Natural killer cell (primary cell): Measurements from ENCODE around the gene SLC9A5. TPM values are rescaled to one million over a fixed set of nuclear protein-coding genes. Genes with fewer than 3 reads are reported as not detected.

ENCODE experiments used
- ATAC-seq, 3 donors: fragments of 150-1000 bp in 2 of 3; fragments of 200-7000 bp in 1 of 3; cut with Tn5 transposase; 1 replicate in 1 of 3; 2 replicates in 2 of 3; pipeline ENCODE4 v1.10.0; 2021; ENCODE audit warnings: mild to moderate bottlenecking in 2 of 3, moderate library complexity in 2 of 3
- DNase-seq, 2 donors: peaks; one replicate each; pipeline versions ENCODE4 v3.0.0 to v3.0.0-alpha.2; 2013 to 2021; ENCODE audit warnings: mixed read lengths in 1 of 2
- H3K27ac ChIP-seq: one replicate; pipeline ENCODE4 v1.5.1; 2013; ENCODE audit warnings: mild to moderate bottlenecking, low read length
- H3K27me3 ChIP-seq: one replicate; pipeline ENCODE4 v1.6.1; 2013; ENCODE audit warnings: low read length; ENCODE audit not compliant: control insufficient read depth, insufficient read depth
- H3K36me3 ChIP-seq: one replicate; pipeline ENCODE4 v1.6.1; 2013; ENCODE audit warnings: low read length; ENCODE audit not compliant: control insufficient read depth, insufficient read depth
- H3K4me1 ChIP-seq: one replicate; pipeline ENCODE4 v1.6.1; 2013; ENCODE audit warnings: low read length; ENCODE audit not compliant: control insufficient read depth, insufficient read depth
- H3K4me3 ChIP-seq: one replicate; pipeline ENCODE4 v1.5.1; 2013; ENCODE audit warnings: low read length
- H3K9me3 ChIP-seq: one replicate; pipeline ENCODE4 v1.6.1; 2013; ENCODE audit warnings: low read length; ENCODE audit not compliant: control insufficient read depth, insufficient read depth
- H3K27ac Mint-ChIP-seq, 2 donors: one replicate each; pipeline ENCODE4 v1.8.0; 2022; ENCODE audit warnings: mild to moderate bottlenecking in 2 of 2, mixed read lengths in 2 of 2, moderate library complexity in 1 of 2
- H3K27me3 Mint-ChIP-seq, 2 donors: one replicate each; pipeline ENCODE4 v1.8.0; 2022; ENCODE audit warnings: low read depth in 2 of 2, mixed read lengths in 2 of 2
- H3K36me3 Mint-ChIP-seq: one replicate; pipeline ENCODE4 v1.8.0; 2022; ENCODE audit warnings: mixed read lengths
- H3K4me1 Mint-ChIP-seq, 2 donors: one replicate each; pipeline ENCODE4 v1.8.0; 2022; ENCODE audit warnings: mixed read lengths in 2 of 2
- H3K4me3 Mint-ChIP-seq: one replicate; pipeline ENCODE4 v1.8.0; 2022; ENCODE audit warnings: mild to moderate bottlenecking, moderate library complexity, mixed read lengths
- H3K9me3 Mint-ChIP-seq, 2 donors: one replicate each; pipeline ENCODE4 v1.8.0; 2022; ENCODE audit warnings: mixed read lengths in 2 of 2
- CTCF ChIP-seq: fragments of 200-600 bp; IDR thresholded peaks from one replicate; pipeline ENCODE4 v1.8.0; 2022; ENCODE audit warnings: antibody characterized with exemption
- WGBS: methylation state at CpG from one replicate; pipeline ENCODE4 v1.1.7; 2013; ENCODE audit warnings: missing lambda C conversion rate; ENCODE audit not compliant: insufficient coverage; 5-methylcytosine and 5-hydroxymethylcytosine counted together
- intact Hi-C: fragments of 100-400 bp; cut with micrococcal nuclease; formaldehyde crosslinking; loops from one replicate; pipeline ENCODE4 v1.14.2; 2022
- total RNA-seq, 4 donors: library from RNA; stranded (reverse); fragments of 120-200 nt in 1 of 4; gene quantifications; one replicate each; pipeline versions ENCODE4 v1.2.3 to v1.2.4, GENCODE V29; 2013 to 2022

The SLC9A5 gene
- total RNA-seq, 3 donors from 2014 or later (not counting 1 experiment from before 2014, with no cell fraction given) = 1.2 to 2.6 (median 1.6) TPM

DNA sequence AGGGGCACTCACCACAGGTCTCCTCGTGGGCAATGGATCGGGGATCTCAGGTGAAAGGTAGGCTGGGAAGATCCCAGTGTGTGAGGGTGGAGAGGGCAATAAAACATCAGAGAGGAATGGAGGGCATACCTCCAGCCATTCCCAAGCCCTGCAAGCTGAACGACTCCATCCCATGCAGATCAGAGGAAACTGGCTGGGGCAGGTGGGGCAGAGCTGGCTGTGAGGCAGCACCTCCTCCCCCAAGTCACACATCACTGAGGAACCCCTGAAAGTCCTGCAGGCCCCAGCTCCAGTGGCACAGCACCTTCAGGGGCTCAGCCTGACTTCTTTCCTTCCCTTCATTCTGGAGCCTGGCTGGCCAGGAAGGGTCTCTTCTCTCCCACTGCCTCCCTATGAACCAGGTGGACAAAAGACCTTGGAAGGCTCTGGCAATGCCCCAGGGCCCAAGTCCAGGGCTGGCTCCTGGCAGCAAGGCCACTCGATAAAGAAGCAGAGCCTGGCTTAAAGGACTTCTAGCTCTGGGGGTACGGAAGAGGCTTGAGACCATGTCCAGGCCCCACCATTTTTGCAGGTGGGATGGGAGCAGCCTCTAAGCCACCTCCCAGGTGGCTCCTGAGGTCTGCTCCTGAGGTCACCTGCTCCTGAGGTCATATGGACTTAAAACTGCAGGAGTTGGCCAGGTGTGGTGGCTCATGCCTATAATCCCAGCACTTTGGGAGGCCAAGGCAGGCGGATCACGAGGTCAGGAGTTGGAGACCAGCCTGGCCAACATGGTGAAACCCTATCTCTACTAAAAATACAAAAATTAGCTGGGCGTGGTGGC, 35.4 kb upstream of the SLC9A5 start:
- 95% methylated on average over 8 of the region's 8 CpGs for WGBS
- no peaks in the 10 kb centered on the region for H3K27me3 Mint-ChIP-seq
- Histone ChIP-seq H3K4me3 (no peak overlapping the region), H3K27ac (no peak overlapping the region), H3K27me3 (no peaks in the 10 kb centered on the region), H3K4me1 (no peaks in the 10 kb centered on the region), H3K36me3 (no peaks in the 10 kb centered on the region), H3K9me3 (no peaks in the 10 kb centered on the region)
- no peaks in the 10 kb centered on the region for H3K9me3 Mint-ChIP-seq
- no peaks in the 10 kb centered on the region for H3K36me3 Mint-ChIP-seq
- ATAC-seq (no peak), DNase-seq (no peak)
- H3K27ac Mint-ChIP-seq = no peak overlapping the region
- TF ChIP-seq CTCF = no peak
- H3K4me3 Mint-ChIP-seq = no peak overlapping the region
- intact Hi-C loops = no loop called here
- peaks cover 0 to 12% of the 10 kb centered on the region in 2 donors for H3K4me1 Mint-ChIP-seq

DNA sequence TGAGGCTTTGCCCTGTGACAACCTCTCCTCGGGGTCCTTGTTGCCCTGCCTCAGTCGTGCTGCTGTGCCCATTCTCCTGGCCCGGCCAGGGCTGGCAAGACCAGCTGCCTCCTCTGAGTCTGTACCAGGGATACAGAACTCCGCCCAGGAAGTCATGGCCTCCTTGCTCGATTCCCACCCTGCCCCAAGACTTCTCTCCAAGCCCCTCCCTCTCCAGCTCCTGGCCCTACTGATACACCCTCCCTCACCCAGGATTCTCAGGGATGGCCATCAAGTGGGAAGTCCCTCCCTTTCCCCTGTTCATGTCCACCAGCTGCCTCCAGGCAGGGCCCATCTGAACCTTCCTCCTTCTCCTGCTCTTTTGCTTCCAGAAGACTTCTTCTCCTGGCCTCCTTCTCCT, 33.1 kb upstream of the SLC9A5 start:
- no peaks in the 10 kb centered on the region for H3K36me3 Mint-ChIP-seq
- H3K27ac Mint-ChIP-seq = no peak overlapping the region

DNA sequence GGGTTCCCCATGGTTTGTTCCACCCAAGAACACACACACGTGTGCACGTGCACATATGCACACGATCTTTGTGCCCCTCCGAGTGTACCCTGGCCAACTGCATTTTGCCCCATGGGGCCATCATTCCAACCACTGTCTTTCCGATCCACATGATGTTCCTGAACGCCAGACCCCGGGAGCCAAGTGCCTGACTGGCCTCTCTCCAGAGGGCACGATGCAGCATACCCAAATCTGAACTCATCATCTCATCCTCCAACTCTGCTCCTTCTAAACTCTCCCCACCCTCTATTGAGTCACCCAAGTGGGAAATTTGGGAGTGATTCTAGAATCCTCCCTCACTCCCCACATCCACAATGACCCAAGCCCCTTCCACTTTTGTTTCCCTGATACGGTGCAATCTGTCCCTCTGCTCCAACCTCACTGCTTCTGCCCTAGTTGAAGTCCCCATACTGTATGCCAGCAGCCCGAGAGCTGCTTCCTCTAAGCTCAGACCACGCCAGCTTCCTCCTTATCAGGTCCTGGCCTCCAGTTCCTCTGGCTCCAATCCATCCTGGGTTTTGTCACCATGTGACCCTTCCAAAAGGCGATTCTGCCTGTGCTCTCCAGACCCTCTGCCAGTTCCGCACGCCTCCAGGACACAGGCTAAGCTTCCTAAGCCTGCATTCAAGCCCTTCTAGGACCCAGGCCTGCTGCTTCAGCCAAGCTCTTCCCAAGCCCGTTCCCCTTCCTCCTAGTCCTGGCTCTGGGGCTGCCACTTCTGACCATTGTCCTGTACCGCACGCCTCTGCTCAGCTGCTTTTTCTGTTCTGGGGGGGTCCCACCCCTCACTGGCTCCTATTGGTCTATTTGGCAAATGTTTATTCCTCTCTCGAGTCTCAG, 31.9 kb upstream of the SLC9A5 start:
- Histone ChIP-seq H3K4me3 (no peak overlapping the region), H3K27me3 (no peaks in the 10 kb centered on the region), H3K36me3 (no peaks in the 10 kb centered on the region), H3K27ac (no peak overlapping the region), H3K4me1 (no peaks in the 10 kb centered on the region), H3K9me3 (no peaks in the 10 kb centered on the region)
- Mint-ChIP-seq H3K9me3 (no peaks in the 10 kb centered on the region), H3K36me3 (no peaks in the 10 kb centered on the region), H3K4me1 (peaks cover 0 to 11% of the 10 kb centered on the region in 2 donors), H3K27ac (no peak overlapping the region), H3K4me3 (no peak overlapping the region), H3K27me3 (no peaks in the 10 kb centered on the region)
- no peak for DNase-seq
- WGBS = 57% methylated on average over 18 of the region's 18 CpGs
- ATAC-seq = no peak
- intact Hi-C loops = no loop called here
- TF ChIP-seq CTCF = no peak

More for the DNA sequence above, 33.1 kb upstream of the SLC9A5 start:
- no peak for TF ChIP-seq CTCF
- H3K27me3 ChIP-seq = no peaks in the 10 kb centered on the region
- Mint-ChIP-seq H3K4me1 (peaks cover 0 to 17% of the 10 kb centered on the region in 2 donors), H3K27me3 (no peaks in the 10 kb centered on the region), H3K9me3 (no peaks in the 10 kb centered on the region), H3K4me3 (no peak overlapping the region)
- no peaks in the 10 kb centered on the region for H3K36me3 ChIP-seq
- 72% methylated on average over 5 of the region's 5 CpGs for WGBS
- intact Hi-C loops = no loop called here
- ATAC-seq (no peak), DNase-seq (no peak)
- H3K9me3 ChIP-seq = no peaks in the 10 kb centered on the region
- no peak overlapping the region for H3K4me3 ChIP-seq
- no peaks in the 10 kb centered on the region for H3K4me1 ChIP-seq
- no peak overlapping the region for H3K27ac ChIP-seq
